Liver (tissue), 3 donors: ENCODE measurements around the gene MTRF1.

Source experiments
- CTCF ChIP-seq: fragments of 150-350 bp; IDR thresholded peaks from 2 replicates; pipeline ENCODE4 v1.5.1; 2017; ENCODE audit warnings: improper control_type of control experiment, low read depth, low read length; ENCODE audit not compliant: missing input control
- FOXA1 ChIP-seq: IDR thresholded peaks from 2 replicates; pipeline ENCODE4 v1.6.1; 2016; ENCODE audit warnings: antibody characterized with exemption
- GABPA ChIP-seq, 2 donors: IDR thresholded peaks in 1 of 2; conservative IDR thresholded peaks in 1 of 2; 2 replicates each; pipeline ENCODE4 v1.6.1; 2016; ENCODE audit warnings: antibody characterized with exemption in 2 of 2, mild to moderate bottlenecking in 1 of 2, moderate library complexity in 1 of 2
- HNF4A ChIP-seq, 2 donors: conservative IDR thresholded peaks; 2 replicates each; pipeline ENCODE4 v1.6.1; 2016; ENCODE audit warnings: antibody characterized with exemption in 2 of 2, mild to moderate bottlenecking in 2 of 2
- HNF4G ChIP-seq: IDR thresholded peaks from 2 replicates; pipeline ENCODE4 v1.6.1; 2016; ENCODE audit warnings: antibody characterized with exemption
- MAX ChIP-seq: IDR thresholded peaks from 2 replicates; pipeline ENCODE4 v1.6.1; 2016; ENCODE audit warnings: antibody characterized with exemption
- RAD21 ChIP-seq, 2 donors: IDR thresholded peaks; 2 replicates each; pipeline ENCODE4 v1.6.1; 2016; ENCODE audit warnings: antibody characterized with exemption in 2 of 2, mild to moderate bottlenecking in 2 of 2
- REST ChIP-seq: IDR thresholded peaks from 2 replicates; pipeline ENCODE4 v1.6.1; 2016; ENCODE audit warnings: antibody characterized with exemption, mild to moderate bottlenecking
- RXRA ChIP-seq, 2 donors: IDR thresholded peaks; 2 replicates each; pipeline ENCODE4 v1.6.1; 2017 to 2018; ENCODE audit warnings: antibody characterized with exemption in 2 of 2, mild to moderate bottlenecking in 1 of 2
- TAF1 ChIP-seq: conservative IDR thresholded peaks from 2 replicates; pipeline ENCODE4 v1.6.1; 2016; ENCODE audit warnings: antibody characterized with exemption, mild to moderate bottlenecking
- YY1 ChIP-seq: IDR thresholded peaks from 2 replicates; pipeline ENCODE4 v1.6.1; 2016; ENCODE audit warnings: antibody characterized with exemption, mild to moderate bottlenecking
- donor health status: healthy.
- donor health status: healthy.

- TF ChIP-seq CTCF (no peak), GABPA (IDR thresholded peaks at IDR 0.05 in 1 of 2, conservative IDR thresholded peaks at IDR 0.05 in 1 of 2) (no peak), RXRA (IDR thresholded peaks at IDR 0.05) (no peak), MAX (no peak), YY1 (no peak), HNF4A (conservative IDR thresholded peaks at IDR 0.05) (no peak), FOXA1 (no peak), TAF1 (no peak), RAD21 (IDR thresholded peaks at IDR 0.05) (no peak), REST (no peak), HNF4G (no peak)
Measured at GRCh38 chr13:41193469-41193868, 69.9 kb downstream of the MTRF1 start.
